CD4-positive, alpha-beta T cell treated with Interleukin-15 for 4 hours (primary cell): ENCODE measurements around the gene MTOR.
"Not testable (repeated sequence)": the region's sequence is repeated elsewhere in the genome, so short reads cannot be mapped to it uniquely, and the experiment has no call there.

Source experiments
- DNase-seq: peaks from one replicate; pipeline ENCODE4 v3.0.0-alpha.2; 2020; ENCODE audit warnings: low spot score

Gene MTOR

GRCh38 chr1:11180342-11180744 lies 82.0 kb downstream of the MTOR start:
- no peak for DNase-seq

GRCh38 chr1:11179749-11180148 lies 82.6 kb downstream of the MTOR start:
- not testable (repeated sequence) for DNase-seq

DNA sequence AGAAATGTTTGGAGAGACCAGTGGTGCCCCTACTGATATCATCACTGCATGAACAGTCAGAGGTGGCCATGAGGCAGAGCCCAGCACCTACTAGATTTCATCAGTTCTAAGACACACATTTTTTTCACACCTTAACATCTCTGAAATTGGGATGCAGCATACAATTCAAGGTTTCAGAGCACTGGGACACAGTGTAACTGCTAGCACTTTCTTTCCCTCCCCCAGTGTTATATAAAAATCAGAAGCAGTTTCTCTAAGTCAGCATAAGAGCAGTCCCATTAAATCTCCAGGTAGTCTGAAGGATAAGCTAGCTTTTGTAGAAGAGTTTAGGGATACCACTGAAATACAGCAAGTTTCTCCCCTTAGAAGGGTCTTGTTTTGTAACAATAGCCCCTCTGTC lies 83.2 kb downstream of the MTOR start:
- no peak for DNase-seq

- no peak for DNase-seq
These were observed 84.0 kb downstream of the MTOR start for GRCh38 chr1:11178021-11179015.

DNA sequence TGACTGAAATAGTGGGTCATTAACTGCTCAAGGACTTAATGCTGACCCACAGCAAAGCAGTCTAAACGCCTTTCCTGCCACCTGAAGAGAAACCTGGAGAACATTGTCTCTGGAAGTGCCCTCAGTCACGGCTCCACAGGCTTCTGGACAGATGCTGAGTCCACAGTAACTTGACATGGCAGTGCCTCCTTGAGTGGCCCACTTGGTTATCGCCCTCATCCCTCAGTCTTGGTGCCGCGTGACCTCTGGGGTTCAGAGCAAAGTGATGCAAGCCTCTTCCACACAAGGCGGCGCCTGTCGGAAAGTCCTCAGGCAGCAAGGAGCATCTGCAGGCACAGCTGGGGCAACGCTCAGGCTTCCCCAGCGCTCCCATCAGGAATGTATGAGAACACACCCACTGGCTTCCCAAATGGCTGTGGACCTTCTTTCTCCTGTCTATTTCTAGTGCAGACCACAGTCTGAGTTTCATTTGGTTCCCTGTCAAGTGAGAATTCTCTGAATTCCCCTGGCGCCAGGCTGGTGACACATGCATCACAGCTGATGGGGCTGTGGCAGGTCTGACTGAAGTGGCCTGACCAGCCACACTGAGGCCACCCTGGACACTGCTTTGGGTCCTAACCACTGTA lies 86.2 kb downstream of the MTOR start:
- no peak for DNase-seq

DNA sequence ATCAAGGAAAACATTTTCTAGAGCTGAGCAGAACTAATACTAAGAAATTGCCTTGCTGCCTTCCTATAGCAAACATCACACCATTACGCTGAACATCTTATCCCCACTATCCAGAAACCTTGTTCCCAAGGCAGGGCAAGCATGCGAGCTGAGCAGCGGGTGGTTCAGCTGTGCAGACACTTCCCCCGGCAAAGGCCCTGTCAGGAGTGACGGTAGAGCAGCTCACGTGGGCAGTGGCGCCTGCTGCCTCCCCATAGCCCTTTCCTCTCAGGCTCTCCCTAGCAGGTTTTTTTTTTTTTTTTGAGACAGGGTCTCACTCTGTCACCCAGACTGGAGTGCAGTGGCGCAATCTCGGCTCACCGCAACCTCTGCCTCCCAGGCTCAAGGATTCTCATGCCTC lies 86.9 kb downstream of the MTOR start:
- no peak for DNase-seq

GRCh38 chr1:11174261-11174942 lies 87.9 kb downstream of the MTOR start:
- DNase-seq, result no peak

DNA sequence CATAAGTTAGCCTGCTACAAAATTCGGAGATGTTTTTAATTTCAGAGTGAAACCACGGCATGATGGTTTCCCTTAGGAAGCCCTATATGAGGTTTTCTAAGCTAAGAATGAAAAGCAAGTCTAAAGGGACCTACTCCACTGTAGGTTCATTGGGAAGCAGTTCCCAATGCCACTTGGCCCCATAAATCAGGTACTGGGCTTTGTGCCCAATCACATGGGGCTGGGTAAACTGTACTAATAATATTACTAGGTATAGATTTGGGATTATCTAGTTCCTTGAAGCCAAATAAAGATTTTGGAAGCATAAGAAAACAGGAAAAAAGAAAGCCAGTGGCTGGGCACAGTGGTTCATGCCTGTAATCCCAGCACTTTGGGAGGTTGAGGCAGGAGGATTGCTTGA lies 92.2 kb downstream of the MTOR start:
- no peak for DNase-seq

DNA sequence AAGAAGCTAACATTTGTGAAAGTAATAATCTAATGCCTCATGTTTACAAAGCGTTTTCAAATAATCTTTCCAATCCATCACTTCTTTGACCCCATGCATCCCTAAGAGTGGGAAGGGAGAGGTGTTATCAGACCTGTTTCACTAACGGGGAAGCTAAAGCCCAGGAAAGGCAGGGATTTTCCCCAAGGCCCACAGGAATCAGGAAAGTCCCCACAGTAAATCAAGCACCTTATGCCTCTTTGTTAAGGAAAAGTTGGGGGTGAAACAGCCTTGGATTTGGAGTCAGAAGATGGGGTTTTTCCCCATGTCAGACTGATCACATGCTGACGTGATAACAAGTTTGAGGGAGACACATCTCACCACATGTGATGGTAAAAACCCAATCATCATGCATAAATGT lies 93.1 kb downstream of the MTOR start:
- no peak for DNase-seq

- DNase-seq, result no peak
These were observed 93.6 kb downstream of the MTOR start for GRCh38 chr1:11168731-11169130.

DNA sequence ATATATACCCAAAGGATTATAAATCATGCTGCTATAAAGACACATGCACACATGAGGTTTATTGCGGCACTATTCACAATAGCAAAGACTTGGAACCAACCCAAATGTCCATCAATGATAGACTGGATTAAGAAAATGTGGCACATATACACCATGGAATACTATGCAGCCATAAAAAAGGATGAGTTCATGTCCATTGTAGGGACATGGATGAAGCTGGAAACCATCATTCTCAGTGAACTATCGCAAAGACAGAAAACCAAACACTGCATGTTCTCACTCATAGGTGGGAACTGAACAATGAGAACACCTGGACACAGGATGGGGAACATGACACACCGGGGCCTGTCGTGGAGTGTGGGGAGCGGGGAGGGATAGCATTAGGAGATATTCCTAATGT lies 95.6 kb downstream of the MTOR start:
- not testable (repeated sequence) for DNase-seq

- DNase-seq, result not testable (repeated sequence)
These were observed 99.6 kb downstream of the MTOR start for GRCh38 chr1:11162752-11163151.

GRCh38 chr1:11158720-11159321 lies 103.5 kb downstream of the MTOR start:
- DNase-seq, result no peak

DNA sequence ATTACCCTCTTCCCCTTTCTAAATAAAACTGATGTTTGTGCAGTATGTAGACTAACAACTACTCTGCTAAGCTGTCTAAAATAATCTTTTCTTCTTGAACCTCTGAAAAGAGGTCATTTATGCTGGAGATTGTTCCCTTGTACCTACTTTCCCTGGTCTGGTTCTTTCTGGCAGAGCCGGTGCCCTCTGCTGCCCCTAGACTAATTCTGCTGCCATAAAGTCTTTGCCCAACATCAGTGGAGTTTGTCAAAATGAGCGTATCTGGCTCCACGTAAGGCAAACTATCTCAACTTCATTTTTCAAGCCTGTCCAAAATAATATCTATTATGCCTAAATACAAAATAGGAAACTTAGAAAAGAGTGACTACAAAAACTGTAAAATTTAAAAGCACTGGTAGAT lies 104.1 kb downstream of the MTOR start:
- DNase-seq, result no peak

GRCh38 chr1:11157867-11158266 lies 104.5 kb downstream of the MTOR start:
- no peak for DNase-seq

- DNase-seq, result no peak
These were observed 105.0 kb downstream of the MTOR start for GRCh38 chr1:11157394-11157793.

DNA sequence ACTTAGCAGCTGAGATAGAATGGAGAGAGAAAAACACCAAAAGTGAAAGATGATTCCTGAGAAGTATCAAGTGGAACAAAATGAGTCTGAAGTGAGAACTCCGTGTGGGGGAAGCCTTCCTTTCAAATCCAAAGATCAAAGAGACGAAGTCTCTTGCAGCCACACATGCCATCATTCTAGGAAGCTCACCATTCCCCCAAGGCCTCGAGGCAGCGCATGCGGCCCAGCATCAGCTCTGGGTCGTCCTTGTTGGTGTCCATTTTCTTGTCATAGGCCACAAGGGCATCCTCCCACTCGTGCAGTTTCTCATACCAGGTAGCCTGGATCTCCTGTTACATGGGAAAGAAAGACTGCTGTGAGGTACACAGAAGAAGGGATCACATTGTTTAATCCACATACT lies 105.4 kb downstream of the MTOR start:
- DNase-seq, result no peak

GRCh38 chr1:11156441-11156840 lies 105.9 kb downstream of the MTOR start:
- DNase-seq, result no peak

DNA sequence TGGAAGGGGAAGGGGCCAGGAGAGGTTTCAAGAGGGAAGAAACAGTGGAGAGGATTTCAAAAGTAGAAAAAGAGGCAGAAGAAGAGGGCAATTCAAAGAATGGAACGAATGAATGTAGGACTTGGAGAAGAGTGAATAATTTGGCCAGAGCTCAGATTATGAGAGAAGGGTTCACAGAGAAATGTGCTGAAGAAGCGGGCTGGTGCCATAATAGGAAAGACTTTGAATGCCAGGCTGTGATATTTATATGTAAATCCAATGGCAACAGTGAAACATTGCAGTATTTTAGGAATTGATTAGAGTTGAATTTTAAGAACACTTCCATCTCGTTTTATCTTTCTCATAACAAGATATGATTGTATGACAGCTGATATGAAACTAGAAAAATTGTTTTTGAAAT lies 109.2 kb downstream of the MTOR start:
- no peak for DNase-seq

GRCh38 chr1:11152755-11153154 lies 109.6 kb downstream of the MTOR start:
- no peak for DNase-seq

GRCh38 chr1:11151826-11152612 lies 110.3 kb downstream of the MTOR start:
- DNase-seq, result no peak

- no peak for DNase-seq
These were observed 111.2 kb downstream of the MTOR start for GRCh38 chr1:11151114-11151513.
